Neural cell (in vitro differentiated cells): Measurements from ENCODE around the gene PANX2.

Source experiments
- CTCF ChIP-seq: fragments of 450-650 bp; IDR thresholded peaks from 2 replicates; pipeline ENCODE4 v1.5.1; 2014; ENCODE audit warnings: antibody characterized with exemption, mild to moderate bottlenecking, moderate library complexity; ENCODE audit not compliant: poor library complexity, severe bottlenecking
- EP300 ChIP-seq: fragments of 450-650 bp; conservative IDR thresholded peaks from 2 replicates; pipeline ENCODE4 v1.6.1; 2014; ENCODE audit warnings: antibody characterized with exemption, mild to moderate bottlenecking, moderate library complexity; ENCODE audit not compliant: poor library complexity, severe bottlenecking
- EZH2 ChIP-seq: fragments of 200-600, 300-800 bp; shearing (Covaris generic), sonication (generic); IDR thresholded peaks from 2 replicates; pipeline ENCODE4 v1.6.1; 2014; ENCODE audit warnings: antibody characterized with exemption, low read length, borderline replicate concordance, mild to moderate bottlenecking; ENCODE audit not compliant: insufficient read depth, poor library complexity, severe bottlenecking
- POLR2AphosphoS5 ChIP-seq: IDR thresholded peaks from 2 replicates; pipeline ENCODE4 v1.6.1; 2012
- REST ChIP-seq: IDR thresholded peaks from 2 replicates; pipeline ENCODE4 v1.6.1; 2012; ENCODE audit warnings: borderline replicate concordance

- TF ChIP-seq POLR2AphosphoS5: no peak
- no peak for TF ChIP-seq CTCF
- no peak for TF ChIP-seq EZH2
- no peak for TF ChIP-seq REST
- no peak for TF ChIP-seq EP300
These were observed 20.6 kb downstream of the PANX2 start for GRCh38 chr22:50190941-50191741.
